GM12891 (cell line): ENCODE measurements around the gene CAMTA1.
A peak's percentile ranks its signal among the peaks of the same experiment; 100 is the strongest.

Experiments
- DNase-seq: peaks from one replicate; pipeline ENCODE4 v3.0.0; 2011; ENCODE audit warnings: low spot score; ENCODE audit not compliant: insufficient read length
- FAIRE-seq: peaks from 2 replicates; lab custom pipeline; 2011; peaks lifted over from hg19 to GRCh38; lab: Jason Lieb, UNC
- PAX5 ChIP-seq: IDR thresholded peaks from 2 replicates; pipeline ENCODE4 v1.6.1; 2011; ENCODE audit warnings: low read length, moderate library complexity, mild to moderate bottlenecking; ENCODE audit not compliant: insufficient read depth, severe bottlenecking
- POLR2A ChIP-seq: IDR thresholded peaks from 2 replicates; pipeline ENCODE4 v1.6.1; 2011; ENCODE audit warnings: low read depth, low read length, control low read depth
- POLR2AphosphoS5 ChIP-seq: IDR thresholded peaks from 2 replicates; pipeline ENCODE4 v1.6.1; 2011; ENCODE audit warnings: low read depth, low read length, control low read depth
- POU2F2 ChIP-seq: IDR thresholded peaks from 2 replicates; pipeline ENCODE4 v1.6.1; 2011; ENCODE audit warnings: low read depth, mild to moderate bottlenecking, control low read depth, low read length, moderate library complexity
- SPI1 ChIP-seq: IDR thresholded peaks from 2 replicates; pipeline ENCODE4 v1.6.1; 2011; ENCODE audit warnings: low read depth, low read length, control low read depth
- TAF1 ChIP-seq: IDR thresholded peaks from 2 replicates; pipeline ENCODE4 v1.6.1; 2011; ENCODE audit warnings: low read depth, low read length, control low read depth

Gene CAMTA1

DNA sequence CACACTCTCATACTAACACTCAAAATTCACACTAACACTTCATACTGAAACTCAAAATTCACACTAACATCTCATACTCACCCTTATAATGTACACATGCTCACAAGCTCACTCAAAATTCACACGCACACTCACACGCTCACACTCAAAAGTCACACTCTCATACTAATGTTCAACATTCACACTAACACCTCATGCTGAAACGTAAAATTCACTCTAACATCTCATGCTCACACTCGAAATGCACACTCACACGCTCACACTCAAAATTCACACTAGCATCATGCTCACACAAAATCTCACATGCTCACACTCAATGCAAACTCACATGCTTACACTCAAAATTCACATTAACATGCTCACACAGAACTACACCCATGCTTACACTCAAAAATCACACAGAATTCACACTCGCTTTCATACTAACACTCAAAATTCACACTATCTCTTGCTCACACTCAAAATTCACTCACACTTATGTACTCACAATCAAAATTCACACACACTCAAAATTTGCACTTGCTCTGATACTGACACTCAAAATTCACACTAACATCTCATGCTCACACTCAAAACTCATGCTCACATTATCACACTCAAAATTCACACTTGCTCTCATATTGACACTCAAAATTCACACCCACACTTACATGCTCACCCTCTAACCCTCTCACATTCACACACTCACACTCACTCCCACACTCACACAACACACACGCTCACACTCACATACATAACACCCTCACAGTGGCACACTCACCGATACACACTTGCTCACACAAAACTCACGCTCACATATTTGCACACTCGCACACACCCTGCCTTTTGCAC lies 721.4 kb downstream of the CAMTA1 start:
- TF ChIP-seq POLR2A (no peak), TAF1 (no peak), POU2F2 (no peak), PAX5 (no peak), POLR2AphosphoS5 (no peak)
- FAIRE-seq (peak; percentile 52), DNase-seq (no peak)

DNA sequence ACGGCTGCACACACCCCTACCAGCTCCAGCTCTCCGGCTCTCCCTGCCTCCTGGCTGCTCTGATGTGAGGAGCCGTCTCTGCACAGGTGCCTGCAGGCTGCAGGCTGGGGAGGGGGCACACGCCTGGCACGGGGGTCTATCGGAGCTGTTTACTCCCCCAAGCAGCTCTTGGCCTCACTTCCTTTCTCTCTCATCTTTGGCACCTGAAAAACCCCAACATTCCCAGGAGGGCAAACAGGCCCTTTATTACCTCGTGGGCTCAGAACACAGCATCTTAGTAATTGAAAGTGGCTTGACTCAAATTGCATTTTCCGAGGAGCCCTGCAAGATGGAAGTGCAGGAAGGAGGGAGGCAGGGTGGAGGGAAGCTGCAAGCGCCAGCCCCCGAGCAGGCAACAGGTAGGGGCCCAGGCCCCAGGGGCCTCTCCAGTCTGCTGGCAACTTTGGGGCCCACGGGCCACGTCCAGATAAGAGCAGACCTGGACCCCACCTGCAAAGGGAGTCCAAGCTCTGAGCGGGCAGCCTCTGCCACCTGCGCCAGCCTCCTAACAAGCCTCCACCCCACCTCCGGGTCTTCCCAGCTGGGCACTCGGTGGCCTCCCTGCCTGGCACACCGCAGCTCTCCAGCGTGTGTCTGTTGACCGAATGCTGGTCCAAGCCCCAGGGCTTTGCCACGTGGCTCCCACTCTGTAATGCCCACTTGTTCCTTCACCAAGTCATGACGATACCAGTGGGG lies 722.2 kb downstream of the CAMTA1 start:
- DNase-seq, result no peak
- no peak for FAIRE-seq
- TF ChIP-seq POLR2A (no peak), TAF1 (no peak), SPI1 (no peak), PAX5 (no peak), POLR2AphosphoS5 (no peak), POU2F2 (no peak)

DNA sequence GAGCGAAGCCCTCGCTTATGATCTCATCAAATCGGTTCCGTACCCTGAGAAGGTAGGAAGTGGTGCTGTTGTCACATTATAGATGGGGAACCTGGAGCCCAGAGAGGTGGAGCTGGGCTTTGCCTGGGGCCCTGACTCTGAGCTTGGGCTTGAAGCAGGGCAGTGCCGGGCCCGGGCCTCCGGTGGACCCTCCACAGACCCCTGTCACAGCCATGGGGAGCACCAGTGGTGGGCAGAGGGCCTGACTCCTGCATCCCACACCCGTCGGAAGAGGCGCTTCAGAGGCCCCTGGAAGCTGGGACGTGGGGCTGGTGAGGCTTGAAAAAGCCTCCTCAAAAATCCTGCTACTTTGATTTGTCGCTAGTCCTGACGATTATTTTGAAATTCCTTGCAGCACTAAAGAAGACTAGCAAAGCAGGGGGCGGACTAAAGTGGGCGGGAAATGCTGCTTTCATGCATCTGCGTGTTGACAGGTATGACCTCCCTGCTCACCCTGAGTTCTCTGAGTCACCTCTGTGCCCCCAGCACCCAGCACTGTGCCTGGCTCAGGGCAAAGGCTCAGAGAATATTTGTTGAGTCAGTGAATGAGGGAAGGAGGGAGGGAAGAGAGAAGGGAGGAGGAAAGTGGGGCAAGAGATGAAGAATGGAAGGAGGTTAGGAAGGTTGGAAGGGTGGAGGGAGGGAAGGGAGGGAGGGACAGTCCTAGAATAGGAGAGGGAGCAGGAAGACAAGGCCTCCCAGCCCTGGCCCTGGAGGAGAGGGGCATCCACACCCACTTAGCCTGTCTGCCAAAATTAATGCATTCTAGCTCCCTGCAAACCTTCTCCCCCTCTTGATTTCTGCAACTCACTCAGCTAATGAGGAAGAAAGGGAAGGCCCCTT lies 723.0 kb downstream of the CAMTA1 start:
- no peak for TF ChIP-seq PAX5
- no peak for TF ChIP-seq POLR2AphosphoS5
- TF ChIP-seq POU2F2, result no peak
- TF ChIP-seq TAF1, result no peak
- TF ChIP-seq SPI1, result no peak
- TF ChIP-seq POLR2A, result no peak
- FAIRE-seq, result no peak

DNA sequence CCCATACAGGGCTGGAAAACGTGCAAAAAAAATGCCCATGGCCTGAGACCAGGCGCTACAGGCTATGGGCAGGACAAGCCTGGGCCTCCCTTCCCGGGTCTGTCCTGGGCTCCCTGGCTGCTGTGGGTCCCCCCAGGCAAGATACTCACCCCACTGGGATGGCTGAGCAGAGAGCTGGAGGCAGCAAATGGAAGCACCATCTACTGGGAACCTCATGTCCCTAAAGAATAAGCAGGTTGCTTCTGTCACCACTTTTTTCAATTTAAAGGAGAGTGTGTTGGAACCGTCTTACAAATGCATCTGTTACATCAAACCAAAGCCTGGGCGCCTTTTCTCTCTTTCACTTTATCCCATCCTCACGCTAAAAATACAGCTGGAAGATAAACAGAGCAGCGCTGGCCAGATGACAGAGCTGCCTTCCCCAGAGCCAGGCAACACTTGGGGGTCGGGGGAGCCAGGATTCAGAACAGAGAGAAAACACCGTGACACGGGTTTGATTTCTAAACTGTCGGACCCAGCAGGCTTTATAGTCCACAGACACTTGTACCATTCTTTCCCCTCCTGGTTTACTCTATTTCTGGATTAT lies 723.8 kb downstream of the CAMTA1 start:
- no peak for TF ChIP-seq PAX5
- no peak for TF ChIP-seq POLR2A
- no peak for TF ChIP-seq TAF1
- TF ChIP-seq SPI1, result no peak
- TF ChIP-seq POU2F2, result no peak
- TF ChIP-seq POLR2AphosphoS5, result no peak
- FAIRE-seq (no peak), DNase-seq (no peak)

More for the DNA sequence above, 723.0 kb downstream of the CAMTA1 start:
- DNase-seq, result no peak

DNA sequence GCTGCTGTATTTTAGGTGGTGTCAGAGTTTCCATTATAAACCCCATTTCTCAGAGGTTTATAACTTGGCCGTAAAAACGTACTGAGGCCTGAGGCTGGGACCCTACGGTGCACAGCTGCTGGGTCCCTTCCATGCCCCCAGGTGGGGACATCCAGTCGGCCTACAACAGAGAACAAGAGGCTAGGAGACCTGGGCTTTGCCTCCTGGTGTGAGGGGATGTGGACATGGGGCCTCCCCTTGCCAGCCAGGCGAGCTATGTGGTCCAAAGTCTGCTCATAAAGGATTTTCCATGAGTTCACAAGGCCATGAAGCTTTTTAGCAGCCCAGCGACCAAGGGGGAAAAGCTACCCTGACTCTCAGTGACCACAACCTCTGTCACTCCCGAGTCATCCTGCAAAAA lies 724.3 kb downstream of the CAMTA1 start:
- no peak for TF ChIP-seq POU2F2
- no peak for TF ChIP-seq TAF1
- TF ChIP-seq SPI1, result no peak
- TF ChIP-seq POLR2AphosphoS5, result no peak
- no peak for TF ChIP-seq POLR2A
- no peak for TF ChIP-seq PAX5
- FAIRE-seq, result no peak
- no peak for DNase-seq

DNA sequence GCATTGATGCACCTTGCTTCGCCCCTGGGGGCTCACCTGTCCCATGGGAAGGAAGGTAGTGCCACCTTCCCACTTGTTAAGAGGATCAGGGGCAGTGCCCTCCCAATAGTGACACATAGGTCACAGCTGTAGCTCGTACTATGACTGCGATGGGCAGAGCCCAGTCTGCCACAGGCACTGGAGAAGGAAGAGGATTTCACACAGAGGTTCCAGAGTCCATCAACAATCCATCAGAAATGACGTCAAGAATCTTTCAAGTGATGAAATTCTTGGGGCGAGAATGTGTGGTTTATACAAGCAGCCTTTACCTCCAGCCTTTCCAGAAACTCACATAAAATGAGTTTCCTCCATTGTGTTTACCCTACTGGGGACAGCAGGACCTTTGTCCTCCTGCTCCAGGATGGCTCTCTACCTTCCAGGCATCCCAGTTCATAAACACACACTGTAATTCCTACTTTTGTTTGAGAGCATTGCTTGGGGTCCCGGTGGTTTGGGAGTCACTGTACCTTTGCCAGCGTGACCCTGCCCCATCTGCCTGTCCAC lies 725.2 kb downstream of the CAMTA1 start:
- no peak for TF ChIP-seq SPI1
- TF ChIP-seq PAX5, result no peak
- no peak for TF ChIP-seq POLR2AphosphoS5
- no peak for TF ChIP-seq POLR2A
- no peak for TF ChIP-seq POU2F2
- TF ChIP-seq TAF1, result no peak
- FAIRE-seq (no peak), DNase-seq (no peak)

DNA sequence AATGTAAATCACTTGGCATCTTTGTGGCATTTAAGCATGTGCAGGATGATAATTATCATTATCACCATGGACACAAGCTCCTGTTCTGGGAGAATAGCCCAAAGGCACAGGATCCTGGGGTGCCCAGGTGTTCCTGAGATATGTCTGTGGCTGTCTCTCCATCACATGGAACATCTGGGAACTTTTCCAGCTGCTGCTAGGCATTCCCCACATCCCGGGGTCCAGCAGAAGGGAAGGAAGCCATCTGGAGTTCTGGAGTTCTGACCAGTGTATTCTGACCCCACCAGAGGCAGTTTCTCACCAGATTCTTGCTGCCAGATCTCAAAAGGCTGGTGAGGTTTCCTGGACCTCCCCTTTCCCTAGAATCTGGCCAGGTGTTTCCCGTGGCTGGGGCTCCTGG lies 726.1 kb downstream of the CAMTA1 start:
- no peak for FAIRE-seq
- DNase-seq, result no peak
- TF ChIP-seq POLR2AphosphoS5, result no peak
- no peak for TF ChIP-seq SPI1
- TF ChIP-seq POLR2A, result no peak
- TF ChIP-seq TAF1, result no peak
- no peak for TF ChIP-seq POU2F2
- TF ChIP-seq PAX5, result no peak

DNA sequence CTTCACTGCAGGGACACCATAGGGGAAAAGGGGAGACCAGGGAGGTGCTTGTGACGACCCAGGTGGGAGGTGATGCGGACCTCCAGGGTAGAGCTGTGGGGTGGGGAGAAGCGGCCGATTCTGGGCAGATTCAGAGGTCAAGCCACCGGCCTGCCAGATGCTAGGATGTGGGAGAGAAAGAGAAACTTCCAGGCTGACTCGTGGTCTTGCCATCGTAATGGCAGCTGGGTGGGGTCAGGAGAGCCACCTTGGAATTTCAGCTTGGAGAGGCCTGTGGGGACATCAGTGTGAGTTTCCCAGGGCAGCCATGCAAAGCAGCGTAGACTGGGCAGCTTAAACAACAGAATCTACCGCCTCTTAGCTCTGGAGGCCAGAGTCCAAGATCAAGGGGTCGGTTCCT lies 727.8 kb downstream of the CAMTA1 start:
- no peak for TF ChIP-seq SPI1
- no peak for TF ChIP-seq POU2F2
- no peak for TF ChIP-seq POLR2AphosphoS5
- no peak for TF ChIP-seq TAF1
- no peak for TF ChIP-seq PAX5
- no peak for TF ChIP-seq POLR2A
- FAIRE-seq (no peak), DNase-seq (no peak)

DNA sequence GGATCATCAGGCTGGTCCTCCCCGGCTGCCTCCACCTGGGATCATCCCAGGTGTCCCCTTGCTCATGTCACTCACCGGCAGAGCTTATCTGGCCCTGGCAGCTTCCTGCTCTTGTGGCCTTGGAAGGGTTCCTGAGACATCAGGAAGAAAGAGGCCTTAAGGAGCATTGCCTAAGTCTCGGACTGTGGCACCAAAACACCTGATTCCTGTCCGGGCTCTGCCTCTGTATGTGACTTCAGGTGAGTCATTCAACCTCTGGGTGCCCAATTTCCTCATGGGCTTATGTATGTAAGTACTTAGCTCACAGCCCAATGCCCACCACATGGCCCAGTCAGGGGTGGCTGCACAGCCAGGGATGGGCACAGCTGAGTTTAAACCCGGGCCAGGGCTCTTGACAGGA lies 729.9 kb downstream of the CAMTA1 start:
- TF ChIP-seq POLR2A (no peak), PAX5 (no peak), TAF1 (no peak), POU2F2 (no peak), POLR2AphosphoS5 (no peak), SPI1 (no peak)
- FAIRE-seq (no peak), DNase-seq (no peak)
